HepG2 (cell line): ENCODE data around the gene TTBK1. TPM values are rescaled to one million over a fixed set of nuclear protein-coding genes. Genes with fewer than 3 reads are reported as not detected.

Experiments used
- AGO1 ChIP-seq: fragments of 200-400 bp; formaldehyde crosslinking; IDR thresholded peaks from 2 replicates; pipeline ENCODE4 v1.6.1; 2017; ENCODE audit warnings: mild to moderate bottlenecking, low read depth, low read length, moderate library complexity; ENCODE audit not compliant: poor library complexity, severe bottlenecking
- ATF7-NPFF ChIP-seq: sonication (generic); formaldehyde crosslinking; IDR thresholded peaks from 2 replicates; pipeline ENCODE4 v1.8.1; 2023; ENCODE audit warnings: mild to moderate bottlenecking, low read depth, missing genetic modification reagents, moderate library complexity
- BORCS8-MEF2B ChIP-seq: sonication (generic); formaldehyde crosslinking; IDR thresholded peaks from 2 replicates; pipeline ENCODE4 v1.8.0; 2022; ENCODE audit warnings: mild to moderate bottlenecking, missing genetic modification reagents
- CEBPG ChIP-seq: IDR thresholded peaks from 2 replicates; pipeline ENCODE4 v1.6.1; 2016
- DMAP1 ChIP-seq: IDR thresholded peaks from 2 replicates; pipeline ENCODE4 v1.6.1; 2016
- EEA1 ChIP-seq: sonication (generic); formaldehyde crosslinking; IDR thresholded peaks from 2 replicates; pipeline ENCODE4 v1.5.1; 2020; ENCODE audit warnings: mild to moderate bottlenecking, missing genetic modification reagents, borderline replicate concordance
- JUN ChIP-seq: sonication (generic); formaldehyde crosslinking; IDR thresholded peaks from 2 replicates; pipeline ENCODE4 v1.4.0; 2020; ENCODE audit warnings: mild to moderate bottlenecking, missing genetic modification reagents
- KLF6 ChIP-seq: IDR thresholded peaks from 2 replicates; pipeline ENCODE4 v1.8.0; 2016; ENCODE audit warnings: missing biosample characterization, missing genetic modification reagents
- MEF2D ChIP-seq: sonication (generic); formaldehyde crosslinking; IDR thresholded peaks from 2 replicates; pipeline ENCODE4 v1.5.1; 2020; ENCODE audit warnings: mild to moderate bottlenecking, missing genetic modification reagents
- NR2C2 ChIP-seq: sonication (generic); formaldehyde crosslinking; IDR thresholded peaks from 2 replicates; pipeline ENCODE4 v1.4.0; 2020; ENCODE audit warnings: missing genetic modification reagents, mild to moderate bottlenecking, moderate library complexity, borderline replicate concordance
- PREB ChIP-seq: sonication (generic); formaldehyde crosslinking; IDR thresholded peaks from 2 replicates; pipeline ENCODE4 v1.4.0; 2020; ENCODE audit warnings: missing genetic modification reagents
- RAD51 ChIP-seq: fragments of 450-650 bp; IDR thresholded peaks from 2 replicates; pipeline ENCODE4 v1.6.1; 2016; ENCODE audit warnings: borderline replicate concordance
- RBAK ChIP-seq: sonication (generic); formaldehyde crosslinking; IDR thresholded peaks from 2 replicates; pipeline ENCODE4 v1.5.1; 2020; ENCODE audit warnings: mild to moderate bottlenecking, missing genetic modification reagents
- SPEN ChIP-seq: sonication (generic); formaldehyde crosslinking; IDR thresholded peaks from 2 replicates; pipeline ENCODE4 v1.5.1; 2020; ENCODE audit warnings: low read depth, mild to moderate bottlenecking, missing genetic modification reagents
- STAG1 ChIP-seq: sonication (generic); formaldehyde crosslinking; IDR thresholded peaks from 2 replicates; pipeline ENCODE4 v1.4.0; 2020; ENCODE audit warnings: missing genetic modification reagents
- ZBTB26 ChIP-seq: IDR thresholded peaks from 2 replicates; pipeline ENCODE4 v1.6.1; 2016; ENCODE audit warnings: missing compliant biosample characterization, missing genetic modification reagents, borderline replicate concordance
- ZNF557 ChIP-seq: sonication (generic); formaldehyde crosslinking; IDR thresholded peaks from 2 replicates; pipeline ENCODE4 v1.4.0; 2020; ENCODE audit warnings: missing genetic modification reagents
- ZNF564 ChIP-seq: sonication (generic); formaldehyde crosslinking; IDR thresholded peaks from 2 replicates; pipeline ENCODE4 v1.8.1; 2023; ENCODE audit warnings: mild to moderate bottlenecking, missing genetic modification reagents
- ZNF605 ChIP-seq: sonication (generic); formaldehyde crosslinking; IDR thresholded peaks from 2 replicates; pipeline ENCODE4 v1.8.0; 2022; ENCODE audit warnings: mild to moderate bottlenecking, missing genetic modification reagents
- ZNF672 ChIP-seq: sonication (generic); formaldehyde crosslinking; IDR thresholded peaks from 2 replicates; pipeline ENCODE4 v1.8.1; 2022; ENCODE audit warnings: missing genetic modification reagents
- polyA plus RNA-seq, 8 experiments: library from polyadenylated mRNA; depleted of rRNA in 3 of 8; stranded (reverse) in 7 of 8; unstranded in 1 of 8; fragments of >200 nt; fragmentation: Illumina TruSeq in 4 of 8; extraction: Trizol in 4 of 8; gene quantifications; 2 replicates each; pipeline versions ENCODE4 v1.2.1 to v1.2.3, GENCODE V29; 2011 to 2016; ENCODE audit warnings: low read depth in 4 of 8, missing spikeins in 1 of 8, mixed read lengths in 1 of 8; ENCODE audit not compliant: insufficient read depth in 1 of 8
- total RNA-seq, 5 experiments: library from RNA; depleted of rRNA; stranded (reverse); fragments of >200 nt; fragmentation: Illumina TruSeq; extraction: Trizol; gene quantifications; 2 replicates each; pipeline ENCODE4 v1.2.3, GENCODE V29; 2016; ENCODE audit warnings: low read depth in 1 of 5
- TF ChIP-seq, protein P1 (sequence below): sonication (generic); formaldehyde crosslinking; IDR thresholded peaks from 2 replicates; pipeline ENCODE4 v1.4.0; 2020; ENCODE audit warnings: missing genetic modification reagents, mild to moderate bottlenecking, borderline replicate concordance
- TF ChIP-seq, protein P2 (sequence below): sonication (generic); formaldehyde crosslinking; IDR thresholded peaks from 2 replicates; pipeline ENCODE4 v1.5.0; 2020; ENCODE audit warnings: mild to moderate bottlenecking, missing genetic modification reagents

TTBK1 gene
- total and polyA plus RNA-seq, 2 of the 13 experiments (the other 11 are each of a cell fraction or from before 2014, with no cell fraction given): 0.24 to 0.33 TPM

DNA sequence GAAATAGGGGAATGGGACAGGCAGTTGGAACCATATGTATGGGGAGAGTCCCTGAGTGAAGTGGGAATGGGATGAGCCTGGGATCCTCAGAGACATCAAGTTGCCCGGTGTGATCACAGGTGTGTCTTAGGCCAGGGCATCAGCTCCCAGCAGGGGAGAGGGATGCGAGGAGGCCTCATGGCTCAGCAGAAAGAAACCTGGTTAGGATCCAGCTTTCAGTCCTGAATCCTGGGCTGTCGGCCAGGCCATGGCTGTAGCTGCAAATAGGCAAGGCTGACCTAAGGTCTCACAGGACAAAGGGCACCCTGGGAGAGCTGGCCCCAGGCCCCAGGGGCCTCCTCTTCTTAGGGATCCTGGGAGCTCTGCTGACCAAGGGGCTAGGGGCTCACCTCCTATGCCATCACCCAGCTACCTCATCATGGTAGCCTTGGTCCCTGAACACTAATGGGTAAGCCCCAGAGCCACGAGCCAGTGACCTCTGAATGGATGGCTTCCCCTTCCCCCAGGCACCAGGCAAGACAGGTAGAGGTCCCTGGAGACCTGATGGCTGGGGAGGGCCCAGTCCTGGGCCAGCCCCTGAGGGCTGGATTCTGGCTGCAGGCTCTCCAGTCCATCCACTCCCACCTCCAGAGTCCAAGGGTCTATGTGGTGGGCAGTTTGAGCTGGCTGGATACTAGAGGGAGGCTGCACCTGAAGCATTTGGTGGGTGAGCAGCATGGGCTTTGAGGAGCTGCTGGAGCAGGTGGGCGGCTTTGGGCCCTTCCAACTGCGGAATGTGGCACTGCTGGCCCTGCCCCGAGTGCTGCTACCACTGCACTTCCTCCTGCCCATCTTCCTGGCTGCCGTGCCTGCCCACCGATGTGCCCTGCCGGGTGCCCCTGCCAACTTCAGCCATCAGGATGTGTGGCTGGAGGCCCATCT is 54.6 kb downstream of the TTBK1 start, which contains the start of gene SLC22A7 (continued):
- TF ChIP-seq ZBTB26 (CRISPR knock-in tag): no peak
- no peak for TF ChIP-seq PREB (CRISPR knock-in tag)
- peak; percentile 38; the same call in 1 of the 2 replicates for TF ChIP-seq DMAP1 (CRISPR knock-in tag)
- peak; percentile 18; the same call in 1 of the 2 replicates for TF ChIP-seq STAG1 (CRISPR knock-in tag)
- TF ChIP-seq RAD51: no peak
- TF ChIP-seq RBAK (CRISPR knock-in tag): no peak
- peak; percentile 77 for TF ChIP-seq AGO1
- TF ChIP-seq JUN: no peak; the same call in 1 of the 2 replicates
- peak; percentile 52 for TF ChIP-seq SPEN
- peak; percentile 74 for TF ChIP-seq ATF7-NPFF
- peak; percentile 49 for TF ChIP-seq NR2C2 (CRISPR knock-in tag)
- no peak for TF ChIP-seq ZNF564 (CRISPR knock-in tag)
- TF ChIP-seq MEF2D (CRISPR knock-in tag): 0 out of 2 replicates have a peak, but pooled peaks have one; percentile 27
- TF ChIP-seq ZNF605 (CRISPR knock-in tag): peak; percentile 43; the same call in 1 of the 2 replicates
- TF ChIP-seq, protein P1, sequence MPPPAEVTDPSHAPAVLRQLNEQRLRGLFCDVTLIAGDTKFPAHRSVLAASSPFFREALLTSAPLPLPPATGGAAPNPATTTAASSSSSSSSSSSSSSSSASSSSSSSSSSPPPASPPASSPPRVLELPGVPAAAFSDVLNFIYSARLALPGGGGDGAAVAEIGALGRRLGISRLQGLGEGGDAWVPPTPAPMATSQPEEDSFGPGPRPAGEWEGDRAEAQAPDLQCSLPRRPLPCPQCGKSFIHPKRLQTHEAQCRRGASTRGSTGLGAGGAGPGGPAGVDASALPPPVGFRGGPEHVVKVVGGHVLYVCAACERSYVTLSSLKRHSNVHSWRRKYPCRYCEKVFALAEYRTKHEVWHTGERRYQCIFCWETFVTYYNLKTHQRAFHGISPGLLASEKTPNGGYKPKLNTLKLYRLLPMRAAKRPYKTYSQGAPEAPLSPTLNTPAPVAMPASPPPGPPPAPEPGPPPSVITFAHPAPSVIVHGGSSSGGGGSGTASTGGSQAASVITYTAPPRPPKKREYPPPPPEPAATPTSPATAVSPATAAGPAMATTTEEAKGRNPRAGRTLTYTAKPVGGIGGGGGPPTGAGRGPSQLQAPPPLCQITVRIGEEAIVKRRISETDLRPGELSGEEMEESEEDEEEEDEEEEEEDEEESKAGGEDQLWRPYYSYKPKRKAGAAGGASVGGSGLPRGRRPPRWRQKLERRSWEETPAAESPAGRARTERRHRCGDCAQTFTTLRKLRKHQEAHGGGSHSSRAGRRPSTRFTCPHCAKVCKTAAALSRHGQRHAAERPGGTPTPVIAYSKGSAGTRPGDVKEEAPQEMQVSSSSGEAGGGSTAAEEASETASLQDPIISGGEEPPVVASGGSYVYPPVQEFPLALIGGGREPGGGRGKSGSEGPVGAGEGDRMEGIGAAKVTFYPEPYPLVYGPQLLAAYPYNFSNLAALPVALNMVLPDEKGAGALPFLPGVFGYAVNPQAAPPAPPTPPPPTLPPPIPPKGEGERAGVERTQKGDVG (CRISPR knock-in tag): peak; percentile 69; the same call in 1 of the 2 replicates
- TF ChIP-seq EEA1 (CRISPR knock-in tag): peak; percentile 89; the same call in 1 of the 2 replicates
- TF ChIP-seq ZNF557 (CRISPR knock-in tag): peak; percentile 41; the same call in 1 of the 2 replicates
- 0 out of 2 replicates have a peak, but pooled peaks have one; percentile 14 for TF ChIP-seq BORCS8-MEF2B (CRISPR knock-in tag)
- TF ChIP-seq KLF6 (CRISPR knock-in tag): no peak
- 0 out of 2 replicates have a peak, but pooled peaks have one; percentile 6 for TF ChIP-seq CEBPG (CRISPR knock-in tag)
- TF ChIP-seq, protein P2, sequence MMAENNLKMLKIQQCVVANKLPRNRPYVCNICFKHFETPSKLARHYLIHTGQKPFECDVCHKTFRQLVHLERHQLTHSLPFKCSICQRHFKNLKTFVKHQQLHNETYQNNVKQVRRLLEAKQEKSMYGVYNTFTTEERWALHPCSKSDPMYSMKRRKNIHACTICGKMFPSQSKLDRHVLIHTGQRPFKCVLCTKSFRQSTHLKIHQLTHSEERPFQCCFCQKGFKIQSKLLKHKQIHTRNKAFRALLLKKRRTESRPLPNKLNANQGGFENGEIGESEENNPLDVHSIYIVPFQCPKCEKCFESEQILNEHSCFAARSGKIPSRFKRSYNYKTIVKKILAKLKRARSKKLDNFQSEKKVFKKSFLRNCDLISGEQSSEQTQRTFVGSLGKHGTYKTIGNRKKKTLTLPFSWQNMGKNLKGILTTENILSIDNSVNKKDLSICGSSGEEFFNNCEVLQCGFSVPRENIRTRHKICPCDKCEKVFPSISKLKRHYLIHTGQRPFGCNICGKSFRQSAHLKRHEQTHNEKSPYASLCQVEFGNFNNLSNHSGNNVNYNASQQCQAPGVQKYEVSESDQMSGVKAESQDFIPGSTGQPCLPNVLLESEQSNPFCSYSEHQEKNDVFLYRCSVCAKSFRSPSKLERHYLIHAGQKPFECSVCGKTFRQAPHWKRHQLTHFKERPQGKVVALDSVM (CRISPR knock-in tag): peak; percentile 31; the same call in 1 of the 2 replicates
- TF ChIP-seq ZNF672 (CRISPR knock-in tag): no peak
